HT1080 (cell line): ENCODE results near the gene STUB1. TPM values are rescaled to one million over a fixed set of nuclear protein-coding genes. Genes with fewer than 3 reads are reported as not detected.

ENCODE experiments used
- DNase-seq: peaks from one replicate; pipeline ENCODE4 v3.0.0-alpha.2; 2015; ENCODE audit warnings: low read depth
- total RNA-seq: library from RNA; depleted of rRNA; stranded (reverse); fragments of >200 nt; shearing (Covaris generic); gene quantifications from 2 replicates; pipeline ENCODE4 v1.2.3, GENCODE V29; 2014

STUB1 gene
- total RNA-seq, 1 experiment from 2014 or later: 208 TPM

- no peak for DNase-seq
These were observed 13.6 kb downstream of the STUB1 start for GRCh38 chr16:693766-694165.

DNA sequence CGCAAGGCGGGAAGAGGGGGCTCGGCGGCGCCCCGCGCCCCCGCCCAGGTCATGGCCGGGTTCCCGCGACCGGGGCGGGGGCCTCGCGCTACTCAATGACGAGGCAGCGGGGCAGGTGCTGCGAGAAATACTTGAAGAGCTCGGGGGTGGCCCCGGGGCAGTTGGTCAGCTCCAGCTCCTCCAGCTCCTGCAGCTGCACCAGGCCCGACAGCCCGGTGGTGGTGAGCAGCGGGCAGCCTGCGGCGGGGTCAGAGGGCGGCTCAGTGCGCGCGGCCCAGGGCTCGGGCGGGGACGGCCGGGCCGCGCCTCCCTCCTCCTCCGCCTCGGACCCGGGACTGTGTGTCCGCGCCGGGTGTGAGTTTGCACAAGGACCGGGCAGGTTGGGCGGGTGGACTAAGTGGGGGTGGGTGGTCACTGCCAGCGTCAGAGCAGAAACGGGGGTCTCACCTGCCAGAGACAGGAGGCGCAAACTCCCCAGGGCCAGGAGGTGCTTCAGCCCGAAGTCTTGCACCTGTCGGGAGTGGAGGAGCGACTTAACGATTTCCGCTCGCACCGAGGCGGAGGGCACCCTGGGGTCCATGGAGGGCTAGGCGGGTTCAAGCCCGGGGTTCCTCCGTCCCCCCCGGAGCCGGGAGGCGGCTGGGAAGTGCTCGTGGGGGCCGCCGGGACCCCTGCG lies 14.1 kb downstream of the STUB1 start:
- DNase-seq: no peak

GRCh38 chr16:694863-695354 lies 14.7 kb downstream of the STUB1 start:
- DNase-seq: no peak

DNA sequence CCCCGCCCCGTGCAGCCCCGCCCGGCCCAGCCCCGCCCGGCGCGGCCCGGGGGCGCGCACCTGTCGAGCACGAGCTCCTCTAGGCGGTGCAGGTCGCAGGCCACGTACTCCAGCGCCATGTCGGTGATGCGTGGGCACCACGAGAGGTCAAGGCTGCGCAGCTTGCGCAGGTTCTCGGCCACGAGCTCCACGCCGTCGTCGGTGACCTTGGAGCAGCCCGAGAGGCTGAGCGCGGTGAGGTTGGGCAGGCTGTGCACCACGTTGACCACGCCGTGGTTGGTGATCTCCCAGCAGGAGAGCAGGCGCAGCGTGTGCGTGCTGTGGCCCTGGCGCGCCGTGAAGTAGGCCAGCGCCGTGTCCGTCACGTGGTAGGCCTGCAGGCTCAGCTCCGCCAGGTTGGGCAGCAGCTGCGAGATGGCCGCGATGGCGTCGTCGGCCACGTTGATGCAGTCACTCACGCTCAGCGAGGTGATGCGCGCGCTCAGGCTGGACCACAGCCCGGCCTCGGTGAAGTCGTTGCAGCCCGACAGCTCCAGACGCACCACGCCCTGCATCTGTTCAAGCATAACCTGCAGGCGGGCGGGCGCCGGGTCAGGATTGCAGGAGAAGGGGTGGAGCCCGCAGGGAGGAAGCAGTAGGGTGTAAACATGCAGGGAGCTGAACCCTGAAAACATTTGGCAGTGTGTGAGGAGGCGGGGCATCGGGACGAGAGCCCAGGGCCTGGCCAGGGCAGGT lies 15.3 kb downstream of the STUB1 start:
- no peak for DNase-seq

DNA sequence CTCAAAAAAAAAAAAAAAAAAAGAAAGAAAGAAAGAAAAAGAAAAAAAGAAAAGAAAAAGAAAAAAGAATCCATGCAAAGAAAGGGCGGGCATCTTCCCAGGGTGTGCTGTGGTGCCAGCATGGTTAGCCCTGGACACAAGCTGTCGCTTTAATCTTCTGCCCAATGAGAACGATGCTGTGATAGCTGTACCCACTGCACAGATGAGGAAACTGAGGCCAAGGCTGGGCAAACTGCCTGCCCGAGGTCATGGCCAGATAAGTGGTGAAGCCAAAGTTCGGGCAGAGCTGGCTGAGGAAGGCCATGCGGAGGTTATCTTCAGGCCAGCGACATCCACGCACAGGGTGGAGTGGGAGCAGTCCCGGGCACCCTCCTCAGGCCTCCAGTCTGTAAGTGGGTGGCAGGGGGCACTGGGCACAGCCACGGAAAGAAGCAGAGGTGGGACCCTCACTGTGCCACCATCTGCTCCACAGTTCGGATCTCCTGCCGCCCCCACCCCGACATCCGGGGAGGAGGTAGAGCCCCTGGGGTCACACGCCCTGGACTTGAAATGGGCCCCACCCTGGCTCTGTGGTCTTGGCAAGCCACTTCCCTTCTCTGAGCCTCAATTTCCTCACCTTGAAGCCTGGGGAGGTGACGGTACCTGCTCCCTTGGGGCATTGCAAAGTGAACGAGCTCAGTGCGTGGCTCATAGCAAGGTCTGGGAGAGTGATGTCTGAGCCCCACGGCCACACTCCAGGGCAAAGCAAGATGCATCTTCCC lies 18.9 kb downstream of the STUB1 start:
- no peak for DNase-seq

GRCh38 chr16:700684-701584 lies 20.7 kb downstream of the STUB1 start:
- no peak for DNase-seq

DNA sequence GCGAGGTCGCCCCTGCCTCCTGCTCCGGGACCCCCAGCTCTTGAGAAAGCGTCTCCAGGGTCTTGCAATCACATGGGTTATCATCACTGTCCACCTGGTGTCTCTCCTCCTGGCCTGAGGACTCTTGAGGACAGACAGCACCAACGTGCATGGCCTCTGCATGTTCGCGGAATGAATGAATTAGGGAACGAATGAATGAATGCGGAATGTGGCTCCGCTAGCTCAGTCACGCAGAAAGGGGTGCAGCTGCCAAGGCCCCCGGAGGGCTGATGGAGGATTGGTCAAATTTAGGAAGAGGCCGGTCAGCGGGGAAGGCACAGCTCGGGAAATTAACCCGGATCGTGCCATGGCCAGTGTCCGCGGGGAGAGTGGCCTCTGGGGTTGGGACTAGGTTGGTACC lies 22.1 kb downstream of the STUB1 start:
- DNase-seq: no peak

GRCh38 chr16:703406-703805 lies 23.2 kb downstream of the STUB1 start:
- no peak for DNase-seq

DNA sequence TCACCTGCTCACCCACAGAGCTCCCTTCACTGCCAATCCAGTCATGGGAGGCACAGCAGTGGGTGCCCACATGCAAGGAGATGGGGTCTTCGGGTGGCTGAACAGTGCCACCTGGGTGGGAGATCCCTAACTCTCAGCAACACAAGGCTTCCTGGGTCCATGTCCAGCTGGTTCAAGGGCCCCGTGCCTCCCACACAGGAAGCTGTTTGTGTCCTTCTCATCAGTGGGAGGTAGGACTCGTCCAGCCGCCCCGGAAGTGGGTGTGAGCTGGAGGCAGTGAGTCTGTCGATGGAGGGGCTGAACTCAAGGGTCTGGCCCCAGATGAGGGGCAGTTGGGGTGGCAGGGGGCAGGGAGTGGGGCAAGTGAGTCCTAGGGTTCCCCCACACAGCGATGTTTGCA lies 23.8 kb downstream of the STUB1 start:
- no peak for DNase-seq

- DNase-seq: no peak
These were observed 24.6 kb downstream of the STUB1 start for GRCh38 chr16:704552-705380.

DNA sequence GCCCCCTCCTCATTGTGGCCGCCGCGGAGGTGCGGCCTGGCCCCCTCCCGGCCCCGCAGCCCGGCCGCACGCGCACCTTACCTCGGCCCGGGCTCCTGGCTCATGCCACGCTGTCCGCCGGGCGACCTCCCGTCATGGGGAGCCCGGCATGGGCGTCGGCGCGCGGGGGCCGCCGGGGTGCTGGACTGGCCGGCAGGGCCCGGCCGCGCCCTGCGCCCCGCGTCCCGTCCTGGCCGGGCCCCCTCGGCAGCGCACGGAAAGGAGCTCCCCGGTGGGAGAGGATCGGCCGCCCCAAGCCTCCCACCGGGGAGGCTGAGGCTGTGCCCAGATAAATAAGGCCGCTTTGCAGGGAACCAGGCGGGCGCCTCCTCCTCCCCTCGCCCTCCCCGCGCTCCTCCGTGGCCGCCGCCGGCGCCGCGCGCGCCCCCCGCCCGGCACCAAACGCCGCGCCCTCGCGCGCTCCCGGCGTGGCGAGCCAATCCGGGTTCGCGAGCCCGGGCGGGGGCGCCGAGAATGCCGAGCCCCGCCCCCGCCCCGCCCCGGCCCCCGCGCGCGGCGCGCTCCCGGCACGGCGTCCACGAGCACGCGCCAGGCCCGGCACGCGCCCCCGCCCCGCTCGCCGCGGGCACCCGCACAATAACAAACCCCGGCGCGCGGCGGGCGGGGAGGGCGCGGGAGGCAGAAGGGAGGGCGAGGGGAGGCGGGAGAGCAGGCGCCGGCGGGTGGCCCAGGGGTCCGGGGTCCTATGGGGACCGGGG lies 25.4 kb downstream of the STUB1 start, which contains the start of gene FBXL16:
Gene FBXL16 (minus strand): TSS at position 371 of the 758 bp plus-strand sequence. CDS start 8,396 bp downstream, outside the sequence.
- no peak for DNase-seq

- DNase-seq: no peak
These were observed 26.2 kb downstream of the STUB1 start for GRCh38 chr16:706189-707061.

GRCh38 chr16:707062-707538 lies 26.9 kb downstream of the STUB1 start:
- no peak for DNase-seq

DNA sequence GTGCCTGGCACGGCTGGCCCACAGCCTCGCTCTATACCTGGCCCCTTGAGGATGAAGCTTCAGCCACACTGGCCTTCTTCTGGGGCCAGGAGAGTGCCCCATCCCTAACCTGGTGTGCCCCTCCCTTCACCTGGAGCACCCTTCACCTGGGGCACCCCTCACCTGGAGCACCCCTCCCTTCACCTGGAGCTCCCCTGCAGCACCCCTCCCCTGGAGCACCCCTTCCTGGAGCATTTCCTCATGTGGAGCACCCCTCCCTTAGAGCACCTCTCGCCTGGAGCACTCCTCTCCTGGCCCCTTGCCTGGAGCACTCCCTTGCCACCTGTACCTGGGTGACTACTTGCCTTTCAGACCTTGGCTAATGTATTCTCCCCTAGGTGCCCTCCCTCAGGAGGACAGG lies 27.8 kb downstream of the STUB1 start:
- DNase-seq: no peak

- no peak for DNase-seq
These were observed 28.7 kb downstream of the STUB1 start for GRCh38 chr16:708959-709358.

DNA sequence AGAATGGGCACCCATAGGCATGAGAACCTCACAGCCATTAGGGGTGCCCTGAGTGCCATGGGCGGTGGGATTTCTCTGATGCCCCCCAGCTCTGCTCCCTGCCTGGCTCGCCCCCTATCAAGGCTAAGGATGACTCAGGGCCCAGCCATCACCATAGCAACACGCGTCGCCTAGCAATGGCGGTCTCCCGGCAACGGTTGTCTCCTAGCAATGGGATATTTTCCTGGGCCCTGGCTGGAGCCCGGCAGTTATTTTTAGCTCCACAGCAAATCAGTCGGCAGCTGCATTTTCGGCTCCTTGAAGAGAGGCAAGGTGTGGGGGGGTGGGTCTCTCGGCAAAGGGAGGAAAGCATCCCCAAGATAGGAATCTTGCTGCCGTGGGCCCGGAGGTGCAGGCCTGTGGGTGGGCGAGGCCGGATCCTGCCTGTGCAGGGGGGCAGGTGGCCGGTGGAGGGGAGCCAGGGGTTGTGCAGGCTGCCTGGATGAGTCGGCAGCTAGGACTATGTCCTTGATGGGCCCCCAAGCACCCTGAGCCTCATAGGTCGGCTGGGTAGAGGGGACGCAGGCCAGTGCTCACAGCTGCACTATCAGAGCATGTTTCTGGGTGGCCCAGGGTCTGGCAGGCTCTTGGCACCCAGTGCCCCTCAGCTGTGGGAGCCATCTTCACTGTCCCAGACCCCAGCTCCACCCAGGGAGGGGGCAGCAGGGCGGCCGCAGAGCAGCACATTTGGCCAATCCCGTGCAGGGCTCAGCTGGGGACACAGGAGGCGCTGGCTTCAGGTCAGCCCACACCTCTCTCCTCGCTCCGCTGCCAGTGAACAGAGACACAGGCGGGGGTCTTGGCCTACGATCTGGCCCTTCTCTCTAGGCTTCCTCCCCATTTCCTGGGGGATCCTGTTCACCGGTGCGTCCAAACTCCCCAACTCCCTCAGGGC lies 29.6 kb downstream of the STUB1 start:
- peak; percentile 86 for DNase-seq

GRCh38 chr16:710500-711075 lies 30.4 kb downstream of the STUB1 start:
- DNase-seq: no peak
